Neural progenitor cell (in vitro differentiated cells): ENCODE data around the gene SND1.

Source experiments
- EZH2phosphoT487 ChIP-seq: fragments of 200-600 bp; sonication (generic); IDR thresholded peaks from 2 replicates; pipeline ENCODE4 v1.6.1; 2017; ENCODE audit warnings: antibody characterized with exemption
- TF ChIP-seq, protein P1 (sequence below): fragments of 200-600 bp; sonication (generic); IDR thresholded peaks from 2 replicates; pipeline ENCODE4 v1.5.1; 2017; ENCODE audit warnings: antibody characterized with exemption, mild to moderate bottlenecking

DNA sequence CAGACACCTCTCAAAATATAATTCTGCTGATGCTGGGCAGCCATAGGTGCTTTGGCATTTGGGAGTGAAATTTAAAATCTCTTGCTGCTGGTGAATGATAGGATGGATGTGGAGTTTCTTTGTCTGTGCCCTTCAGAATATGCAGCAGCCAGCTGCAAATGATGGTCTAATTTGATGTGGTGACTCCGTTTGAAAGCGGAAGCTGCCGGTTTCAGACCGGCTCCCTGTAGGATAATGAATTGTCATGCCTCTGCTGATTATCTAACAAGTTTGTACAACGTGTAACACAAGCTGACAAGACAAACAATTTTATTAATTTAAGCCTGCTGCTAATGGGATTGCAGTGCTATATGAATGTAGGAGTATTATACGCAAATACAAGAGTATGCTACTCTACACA, 103.5 kb downstream of the SND1 start:
- no peak for TF ChIP-seq EZH2phosphoT487
- TF ChIP-seq, protein P1, sequence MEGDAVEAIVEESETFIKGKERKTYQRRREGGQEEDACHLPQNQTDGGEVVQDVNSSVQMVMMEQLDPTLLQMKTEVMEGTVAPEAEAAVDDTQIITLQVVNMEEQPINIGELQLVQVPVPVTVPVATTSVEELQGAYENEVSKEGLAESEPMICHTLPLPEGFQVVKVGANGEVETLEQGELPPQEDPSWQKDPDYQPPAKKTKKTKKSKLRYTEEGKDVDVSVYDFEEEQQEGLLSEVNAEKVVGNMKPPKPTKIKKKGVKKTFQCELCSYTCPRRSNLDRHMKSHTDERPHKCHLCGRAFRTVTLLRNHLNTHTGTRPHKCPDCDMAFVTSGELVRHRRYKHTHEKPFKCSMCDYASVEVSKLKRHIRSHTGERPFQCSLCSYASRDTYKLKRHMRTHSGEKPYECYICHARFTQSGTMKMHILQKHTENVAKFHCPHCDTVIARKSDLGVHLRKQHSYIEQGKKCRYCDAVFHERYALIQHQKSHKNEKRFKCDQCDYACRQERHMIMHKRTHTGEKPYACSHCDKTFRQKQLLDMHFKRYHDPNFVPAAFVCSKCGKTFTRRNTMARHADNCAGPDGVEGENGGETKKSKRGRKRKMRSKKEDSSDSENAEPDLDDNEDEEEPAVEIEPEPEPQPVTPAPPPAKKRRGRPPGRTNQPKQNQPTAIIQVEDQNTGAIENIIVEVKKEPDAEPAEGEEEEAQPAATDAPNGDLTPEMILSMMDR, result no peak
